Lung (tissue), 12 donors: ENCODE data around the gene GLB1L. TPM values are rescaled to one million over a fixed set of nuclear protein-coding genes. Genes with fewer than 3 reads are reported as not detected.

Source experiments
- ATAC-seq: fragments of 200-7000 bp; cut with Tn5 transposase; one replicate; pipeline ENCODE4 v1.9.1; 2020; ENCODE audit warnings: moderate number of reproducible peaks; ENCODE audit not compliant: insufficient read depth, low FRiP score
- DNase-seq, 3 donors: peaks; one replicate each; pipeline ENCODE4 v3.0.0-alpha.2; 2013 to 2017
- H3K27ac ChIP-seq, 2 donors: one replicate each; pipeline ENCODE4 v1.5.1; 2013; ENCODE audit warnings: mild to moderate bottlenecking in 2 of 2, moderate library complexity in 2 of 2, control low read depth in 1 of 2, inconsistent platforms in 1 of 2, low read depth in 1 of 2, low read length in 1 of 2
- H3K27me3 ChIP-seq, 3 donors: one replicate each; pipeline ENCODE4 v1.5.1; 2013; ENCODE audit warnings: low read length in 2 of 3; ENCODE audit not compliant: control insufficient read depth in 3 of 3, insufficient read depth in 3 of 3
- H3K36me3 ChIP-seq, 4 donors: one replicate each; pipeline ENCODE4 v1.5.1; 2013; ENCODE audit warnings: low read length in 4 of 4, mild to moderate bottlenecking in 1 of 4, moderate library complexity in 1 of 4; ENCODE audit not compliant: control insufficient read depth in 4 of 4, insufficient read depth in 4 of 4
- H3K4me1 ChIP-seq, 5 donors: one replicate each; pipeline ENCODE4 v1.5.1; 2013; ENCODE audit warnings: low read length in 5 of 5, mild to moderate bottlenecking in 2 of 5, moderate library complexity in 1 of 5; ENCODE audit not compliant: control insufficient read depth in 5 of 5, insufficient read depth in 5 of 5
- H3K4me3 ChIP-seq: one replicate; pipeline ENCODE4 v1.5.1; 2013; ENCODE audit warnings: mild to moderate bottlenecking, control low read depth, moderate library complexity
- H3K9ac ChIP-seq, 2 donors: one replicate each; pipeline ENCODE4 v1.5.1; 2013; ENCODE audit warnings: low read length in 2 of 2, control low read depth in 1 of 2; ENCODE audit not compliant: insufficient read depth in 1 of 2
- H3K9me3 ChIP-seq, 4 donors: one replicate each; pipeline ENCODE4 v1.5.1; 2013; ENCODE audit warnings: low read length in 3 of 4, mild to moderate bottlenecking in 1 of 4, moderate library complexity in 1 of 4; ENCODE audit not compliant: control insufficient read depth in 4 of 4, insufficient read depth in 3 of 4
- WGBS, 2 donors: extraction: QIAGEN DNeasy Blood & Tissue Kit; methylation state at CpG; one replicate each; pipeline ENCODE4 v1.1.7; 2013; 5-methylcytosine and 5-hydroxymethylcytosine counted together
- polyA plus RNA-seq, 2 donors: library from polyadenylated mRNA; stranded (reverse); fragments of 200-250 nt; gene quantifications; one replicate each; pipeline ENCODE4 v1.2.1, GENCODE V29; 2013
- total RNA-seq, 2 donors: library from RNA; depleted of rRNA in 1 of 2; stranded (reverse); fragments of >200 nt in 1 of 2; gene quantifications; one replicate each; pipeline ENCODE4 v1.2.1, GENCODE V29; 2014 to 2021
- TF ChIP-seq, protein P1 (sequence below): IDR thresholded peaks from 2 replicates; pipeline ENCODE4 v1.5.1; 2012; ENCODE audit warnings: mild to moderate bottlenecking; ENCODE audit errors: control extremely low read depth, extremely low read depth
- donor health status: control.
- donor health status: control.
- donor health status: Bipolar disorder and iron deficiency.
- donor health status: healthy.
- donor health status: DM: yes; HTN: yes; CAD: no.

The GLB1L gene
- total and polyA plus RNA-seq, 4 donors, result 7.5 to 18.7 (median 13.6) TPM

DNA sequence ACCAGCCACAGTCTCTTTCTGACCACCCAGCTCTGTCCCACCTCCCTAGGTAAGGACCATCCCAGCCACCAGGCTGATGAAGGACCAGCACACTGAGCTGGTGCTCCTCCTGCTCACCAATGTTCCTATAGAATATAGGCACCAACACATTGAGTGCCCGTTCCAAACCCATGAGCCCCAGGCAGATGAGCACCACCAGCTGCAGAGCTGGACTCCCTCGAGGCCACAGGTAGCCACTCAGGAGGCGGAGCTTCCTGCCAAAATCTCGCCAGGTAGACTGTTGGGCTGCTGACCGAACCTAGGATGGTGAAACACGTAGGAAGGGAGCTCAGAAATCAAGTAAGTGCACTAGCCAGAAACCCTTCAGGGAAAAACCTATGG is 28.7 kb downstream of the GLB1L start:
- H3K27ac ChIP-seq, result no peak overlapping the region
- DNase-seq (no peak), ATAC-seq (no peak)
- no peaks in the 10 kb centered on the region for H3K27me3 ChIP-seq
- no peak overlapping the region for H3K4me3 ChIP-seq
- 92% methylated on average over 6 of the region's 6 CpGs for WGBS, 2 donors
- H3K4me1 ChIP-seq, result peaks cover 0 to 26% (median 11%) of the 10 kb centered on the region in 5 donors
- no peak overlapping the region for H3K9ac ChIP-seq
- TF ChIP-seq, protein P1, sequence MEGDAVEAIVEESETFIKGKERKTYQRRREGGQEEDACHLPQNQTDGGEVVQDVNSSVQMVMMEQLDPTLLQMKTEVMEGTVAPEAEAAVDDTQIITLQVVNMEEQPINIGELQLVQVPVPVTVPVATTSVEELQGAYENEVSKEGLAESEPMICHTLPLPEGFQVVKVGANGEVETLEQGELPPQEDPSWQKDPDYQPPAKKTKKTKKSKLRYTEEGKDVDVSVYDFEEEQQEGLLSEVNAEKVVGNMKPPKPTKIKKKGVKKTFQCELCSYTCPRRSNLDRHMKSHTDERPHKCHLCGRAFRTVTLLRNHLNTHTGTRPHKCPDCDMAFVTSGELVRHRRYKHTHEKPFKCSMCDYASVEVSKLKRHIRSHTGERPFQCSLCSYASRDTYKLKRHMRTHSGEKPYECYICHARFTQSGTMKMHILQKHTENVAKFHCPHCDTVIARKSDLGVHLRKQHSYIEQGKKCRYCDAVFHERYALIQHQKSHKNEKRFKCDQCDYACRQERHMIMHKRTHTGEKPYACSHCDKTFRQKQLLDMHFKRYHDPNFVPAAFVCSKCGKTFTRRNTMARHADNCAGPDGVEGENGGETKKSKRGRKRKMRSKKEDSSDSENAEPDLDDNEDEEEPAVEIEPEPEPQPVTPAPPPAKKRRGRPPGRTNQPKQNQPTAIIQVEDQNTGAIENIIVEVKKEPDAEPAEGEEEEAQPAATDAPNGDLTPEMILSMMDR, result no peak
- H3K9me3 ChIP-seq, result no peaks in the 10 kb centered on the region
- peaks cover under 1 to 43% (median 41%) of the 10 kb centered on the region in 4 donors for H3K36me3 ChIP-seq

DNA sequence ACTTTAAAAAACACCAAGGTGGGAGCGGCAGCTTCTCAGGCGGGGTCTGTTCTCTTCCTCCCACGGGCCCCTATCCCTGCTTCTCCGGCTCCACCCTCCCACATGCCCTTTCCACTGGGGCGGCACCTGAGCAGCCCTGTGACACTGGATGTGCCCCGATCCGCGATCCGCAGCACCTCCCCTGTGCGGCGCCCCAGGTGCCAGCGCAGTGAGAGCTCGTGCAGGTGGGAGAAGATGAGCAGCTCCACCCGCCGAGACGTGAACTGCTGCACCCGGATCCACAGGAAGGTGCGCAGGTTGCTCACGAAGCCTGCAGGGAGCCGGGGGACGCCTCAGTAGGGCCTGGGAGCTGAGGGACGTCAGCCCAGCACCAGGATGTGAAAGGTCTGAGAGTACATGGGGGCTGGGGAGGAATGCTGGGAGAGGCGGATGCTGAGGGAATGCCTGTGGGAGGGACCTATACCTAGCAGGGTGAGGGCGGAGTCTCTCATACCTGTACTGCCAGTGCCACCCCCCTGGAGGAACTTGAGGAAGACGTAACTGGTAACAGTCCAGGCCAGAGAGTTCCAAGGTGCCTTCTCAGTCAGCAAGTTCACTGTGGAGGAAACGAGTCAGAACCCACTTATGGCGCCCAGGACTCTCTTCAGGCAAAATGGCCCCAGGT is 29.2 kb downstream of the GLB1L start:
- no peak overlapping the region for H3K27ac ChIP-seq
- H3K9ac ChIP-seq, result no peak overlapping the region
- TF ChIP-seq, protein P1, result no peak
- no peak overlapping the region for H3K4me3 ChIP-seq
- ATAC-seq, result no peak
- no peaks in the 10 kb centered on the region for H3K9me3 ChIP-seq
- H3K4me1 ChIP-seq, result peaks cover 0 to 26% (median 11%) of the 10 kb centered on the region in 5 donors
- H3K36me3 ChIP-seq, result peaks cover 0 to 42% (median 36%) of the 10 kb centered on the region in 4 donors
- DNase-seq, result no peak
- 92 to 94% methylated on average over 27 of the region's 27 CpGs for WGBS, 2 donors
- H3K27me3 ChIP-seq, result no peaks in the 10 kb centered on the region

DNA sequence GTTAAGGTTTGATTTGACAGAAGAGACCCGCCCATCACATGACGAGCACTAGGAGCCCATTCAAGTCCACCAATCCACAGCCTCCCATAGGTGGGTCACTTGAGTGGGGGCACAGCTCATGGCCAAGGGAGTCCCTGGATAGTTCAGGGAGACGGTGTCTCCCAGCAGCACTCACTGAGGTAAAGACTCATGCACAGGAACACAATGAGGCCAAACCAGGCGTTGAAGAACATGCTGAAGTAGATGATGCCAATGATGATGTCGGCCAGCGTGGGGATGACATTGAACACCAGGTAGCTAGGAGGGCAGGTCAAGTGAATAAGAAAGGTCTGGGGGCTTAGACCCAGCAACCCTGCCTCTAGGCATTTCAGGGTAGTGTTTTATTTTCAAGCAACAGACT is 30.5 kb downstream of the GLB1L start:
- no peaks in the 10 kb centered on the region for H3K9me3 ChIP-seq
- no peaks in the 10 kb centered on the region for H3K27me3 ChIP-seq
- 92 to 98% methylated on average over 6 of the region's 6 CpGs for WGBS, 2 donors
- peaks cover 0 to 22% (median 11%) of the 10 kb centered on the region in 5 donors for H3K4me1 ChIP-seq
- no peak overlapping the region for H3K9ac ChIP-seq
- H3K27ac ChIP-seq, result no peak overlapping the region
- no peak overlapping the region for H3K4me3 ChIP-seq
- H3K36me3 ChIP-seq, result peaks cover 4 to 40% (median 28%) of the 10 kb centered on the region in 4 donors
- TF ChIP-seq, protein P1, result no peak
- DNase-seq, result no peak
- no peak for ATAC-seq
